NCI-H82 treated with DMSO at 0.1 percent for 48 hours (cell line): Measurements from ENCODE around the gene SYCN.
"Not testable (repeated sequence)": the region's sequence is repeated elsewhere in the genome, so short reads cannot be mapped to it uniquely, and the experiment has no call there.

Experiments used
- DNase-seq: peaks from one replicate; lab custom pipeline; 2025; ENCODE audit not compliant: unreplicated experiment; lab: John Stamatoyannopoulos, UW

Gene SYCN

GRCh38 chr19:39203372-39204341 lies at the start of gene SYCN:
Gene SYCN (minus strand): TSS chr19:39204263. CDS start chr19:39204254, 9 bp downstream.
- DNase-seq = no peak

GRCh38 chr19:39253374-39254149 lies 49.5 kb upstream of the SYCN start:
- DNase-seq = no peak

GRCh38 chr19:39252458-39252857 lies 48.4 kb upstream of the SYCN start:
- no peak for DNase-seq

- no peak for DNase-seq
Observed at GRCh38 chr19:39251846-39252245, 47.8 kb upstream of the SYCN start.

- DNase-seq = no peak
Observed at GRCh38 chr19:39251081-39251480, 47.0 kb upstream of the SYCN start.

- DNase-seq = no peak
Observed at GRCh38 chr19:39248806-39249205, 44.7 kb upstream of the SYCN start, which contains the start of gene IFNL4. Gene IFNL4 (minus strand): TSS chr19:39248856.

GRCh38 chr19:39247701-39248664 lies 43.9 kb upstream of the SYCN start:
- DNase-seq = no peak

- DNase-seq = no peak
Observed at GRCh38 chr19:39246951-39247669, 43.0 kb upstream of the SYCN start.

GRCh38 chr19:39245166-39245565 lies 41.1 kb upstream of the SYCN start:
- not testable (repeated sequence) for DNase-seq

- not testable (repeated sequence) for DNase-seq
Observed at GRCh38 chr19:39244410-39245100, 40.5 kb upstream of the SYCN start, which contains the start of gene IFNL3. Gene IFNL3 (minus strand): TSS chr19:39245006. CDS start chr19:39244967, 39 bp downstream.

- DNase-seq = not testable (repeated sequence)
Observed at GRCh38 chr19:39243741-39244140, 39.7 kb upstream of the SYCN start.

- no peak for DNase-seq
Observed at GRCh38 chr19:39240421-39240820, 36.4 kb upstream of the SYCN start.

- DNase-seq = no peak
Observed at GRCh38 chr19:39238944-39239343, 34.9 kb upstream of the SYCN start.

GRCh38 chr19:39238209-39238608 lies 34.1 kb upstream of the SYCN start:
- DNase-seq = no peak

GRCh38 chr19:39237200-39238184 lies 33.4 kb upstream of the SYCN start:
- DNase-seq = no peak

GRCh38 chr19:39236527-39236926 lies 32.5 kb upstream of the SYCN start:
- no peak for DNase-seq

- DNase-seq = no peak
Observed at GRCh38 chr19:39232708-39233107, 28.6 kb upstream of the SYCN start.
